Tibial nerve (tissue), 3 donors: Measurements from ENCODE around the gene PLA2G12A.

ENCODE experiments used
- CTCF ChIP-seq, 5 experiments: fragments of 200-600 bp in 3 of 5; fragments of 450-650 bp in 2 of 5; sonication (generic) in 3 of 5; IDR thresholded peaks; one replicate each; pipeline ENCODE4 v1.5.1; 2016 to 2019; ENCODE audit warnings: antibody characterized with exemption in 5 of 5, mild to moderate bottlenecking in 3 of 5, moderate library complexity in 2 of 5
- POLR2A ChIP-seq, 2 donors: fragments of 450-650 bp; IDR thresholded peaks; one replicate each; pipeline ENCODE4 v1.6.1; 2017; ENCODE audit warnings: antibody characterized with exemption in 2 of 2, mild to moderate bottlenecking in 2 of 2, moderate library complexity in 2 of 2

GRCh38 chr4:109729718-109730618 is at the start of gene PLA2G12A:
- TF ChIP-seq CTCF (IDR thresholded peaks at IDR 0.05) (no peak), POLR2A (IDR thresholded peaks at IDR 0.05) (peak; percentile 41 to 71)
